RWPE2 (cell line): ENCODE data around the gene HLA-G.

Experiments used
- ATAC-seq: fragments of 200-7000 bp; cut with Tn5 transposase; 3 replicates; pipeline ENCODE4 v1.9.1; 2021; ENCODE audit warnings: low read depth
- DNase-seq: peaks from one replicate; pipeline ENCODE4 v3.0.0-alpha.2; 2020; ENCODE audit warnings: low spot score
- H3K27ac ChIP-seq: fragments of 450-650 bp; 2 replicates; pipeline ENCODE4 v1.5.1; 2017; ENCODE audit warnings: mild to moderate bottlenecking; ENCODE audit not compliant: poor library complexity, severe bottlenecking
- H3K27me3 ChIP-seq: fragments of 250-450 bp; sonication (Bioruptor Pico); 2 replicates; pipeline ENCODE4 v1.5.1; 2021; ENCODE audit warnings: mild to moderate bottlenecking, moderate library complexity; ENCODE audit not compliant: insufficient read depth, poor library complexity, severe bottlenecking
- H3K36me3 ChIP-seq: fragments of 250-450 bp; sonication (Bioruptor Pico); 2 replicates; pipeline ENCODE4 v1.5.1; 2020; ENCODE audit warnings: low read depth, mild to moderate bottlenecking, moderate library complexity
- H3K4me1 ChIP-seq: fragments of 250-450 bp; sonication (Bioruptor Pico); 2 replicates; pipeline ENCODE4 v1.5.1; 2021; ENCODE audit warnings: mild to moderate bottlenecking, moderate library complexity; ENCODE audit not compliant: insufficient read depth, poor library complexity, severe bottlenecking
- H3K4me3 ChIP-seq: fragments of 250-450 bp; sonication (Bioruptor Pico); 2 replicates; pipeline ENCODE4 v1.5.1; 2021; ENCODE audit warnings: mild to moderate bottlenecking, moderate library complexity; ENCODE audit not compliant: severe bottlenecking
- H3K9me3 ChIP-seq: fragments of 250-450 bp; sonication (Bioruptor Pico); 2 replicates; pipeline ENCODE4 v1.5.1; 2021; ENCODE audit warnings: mild to moderate bottlenecking, moderate library complexity; ENCODE audit not compliant: severe bottlenecking
- CTCF ChIP-seq: fragments of 450-650 bp; IDR thresholded peaks from one replicate; pipeline ENCODE4 v1.5.1; 2017; ENCODE audit warnings: mild to moderate bottlenecking, moderate library complexity; ENCODE audit not compliant: poor library complexity, severe bottlenecking

The HLA-G gene

GRCh38 chr6:29815118-29815750 lies 12.4 kb upstream of the HLA-G start:
- Histone ChIP-seq H3K9me3 (no peaks in the 10 kb centered on the region), H3K36me3 (no peaks in the 10 kb centered on the region), H3K4me1 (peaks cover 5% of the 10 kb centered on the region), H3K27ac (no peak overlapping the region), H3K4me3 (no peak overlapping the region), H3K27me3 (no peaks in the 10 kb centered on the region)
- no peak for TF ChIP-seq CTCF
- no peak for ATAC-seq
- no peak for DNase-seq

- no peak for TF ChIP-seq CTCF
- ATAC-seq, result no peak
- Histone ChIP-seq H3K9me3 (no peaks in the 10 kb centered on the region), H3K27me3 (no peaks in the 10 kb centered on the region), H3K36me3 (no peaks in the 10 kb centered on the region), H3K4me1 (peaks cover 5% of the 10 kb centered on the region), H3K27ac (no peak overlapping the region), H3K4me3 (no peak overlapping the region)
- no peak for DNase-seq
Measured at GRCh38 chr6:29816030-29816429, 11.6 kb upstream of the HLA-G start.

GRCh38 chr6:29818892-29819291 lies 8.7 kb upstream of the HLA-G start:
- no peak for TF ChIP-seq CTCF
- DNase-seq (no peak), ATAC-seq (no peak)

GRCh38 chr6:29824144-29824543 lies 3.5 kb upstream of the HLA-G start:
- Histone ChIP-seq H3K9me3 (no peaks in the 10 kb centered on the region), H3K4me3 (no peak overlapping the region), H3K27me3 (peaks cover 4% of the 10 kb centered on the region), H3K27ac (no peak overlapping the region), H3K36me3 (no peaks in the 10 kb centered on the region), H3K4me1 (peaks cover 5% of the 10 kb centered on the region)
- no peak for TF ChIP-seq CTCF
- DNase-seq (no peak), ATAC-seq (no peak)

More at GRCh38 chr6:29818892-29819291, 8.7 kb upstream of the HLA-G start:
- Histone ChIP-seq H3K9me3 (no peaks in the 10 kb centered on the region), H3K4me3 (no peak overlapping the region), H3K27ac (no peak overlapping the region), H3K4me1 (peaks cover 2% of the 10 kb centered on the region), H3K36me3 (no peaks in the 10 kb centered on the region), H3K27me3 (no peaks in the 10 kb centered on the region)

- ATAC-seq, result no peak
- H3K4me3 ChIP-seq, result no peak overlapping the region
- no peak for DNase-seq
- TF ChIP-seq CTCF, result no peak
- no peaks in the 10 kb centered on the region for H3K9me3 ChIP-seq
- peaks cover 4% of the 10 kb centered on the region for H3K27me3 ChIP-seq
- no peak overlapping the region for H3K27ac ChIP-seq
- peaks cover 5% of the 10 kb centered on the region for H3K4me1 ChIP-seq
- no peaks in the 10 kb centered on the region for H3K36me3 ChIP-seq
Measured at GRCh38 chr6:29825848-29826247, 1.8 kb upstream of the HLA-G start.
